Middle frontal gyrus (tissue), 1 donor: ENCODE data around the gene TBX20.
"Not testable (repeated sequence)": the region's sequence is repeated elsewhere in the genome, so short reads cannot be mapped to it uniquely, and the experiment has no call there.

Experiments
- DNase-seq: peaks from one replicate; pipeline ENCODE4 v3.0.0-alpha.2; 2015; ENCODE audit warnings: low spot score; ENCODE audit errors: extremely low spot score

Gene TBX20

GRCh38 chr7:35167158-35167557, 86.7 kb downstream of the TBX20 start:
- not testable (repeated sequence) for DNase-seq

- not testable (repeated sequence) for DNase-seq
Measured at GRCh38 chr7:35161059-35161740, 92.7 kb downstream of the TBX20 start.
